ENCODE results near the gene TOX2. TPM values are rescaled to one million over a fixed set of nuclear protein-coding genes. Genes with fewer than 3 reads are reported as not detected.
A peak's percentile ranks its signal among the peaks of the same experiment; 100 is the strongest.

TOX2 gene
- total and polyA plus RNA-seq, 2 of the 4 experiments (the other 2 are of a cell fraction) = 1.3 to 17.5 TPM

DNA sequence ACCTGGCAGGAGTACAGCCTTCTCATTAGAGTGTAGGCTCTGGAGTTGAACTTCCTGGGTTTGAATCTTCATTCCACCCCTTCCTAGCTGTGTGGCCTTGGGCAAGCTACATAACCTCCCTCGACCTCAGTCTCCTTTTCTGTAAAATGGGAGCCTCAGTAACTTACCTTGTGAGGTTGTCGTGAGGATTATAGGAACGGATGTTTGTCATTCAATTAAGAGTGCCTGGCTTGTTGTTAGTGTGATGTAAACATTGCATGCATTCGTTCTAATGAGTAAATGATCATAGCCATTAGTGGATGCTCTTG lies 45.2 kb downstream of the TOX2 start:
- H3K27me3 ChIP-seq (ENCODE audit: control insufficient read depth, insufficient read depth, low read length) = no peaks in the 10 kb centered on the region
- no peak overlapping the region for H3K23ac ChIP-seq (ENCODE audit: low read depth, low read length)
- peaks cover 66 to 92% of the 10 kb centered on the region in 2 experiments for H3K79me1 ChIP-seq (ENCODE audit: low read depth in 1 of 2, low read length in 2 of 2)
- H3K18ac ChIP-seq (ENCODE audit: low read depth, low read length) = no peak overlapping the region
- no peak overlapping the region for H3K9ac ChIP-seq (ENCODE audit: low read depth, low read length)
- H3K27ac ChIP-seq (ENCODE audit: insufficient read depth, low read length) = no peak overlapping the region
- H4K91ac ChIP-seq (ENCODE audit: insufficient read depth, low read depth, low read length) = 0 out of 2 replicates have a peak overlapping the region, but pooled peaks have one; percentile 1
- H2BK5ac ChIP-seq (ENCODE audit: low read depth, low read length, poor library complexity, severe bottlenecking) = no peak overlapping the region
- peaks cover 61% of the 10 kb centered on the region for H3K9me1 ChIP-seq (ENCODE audit: insufficient read depth, low read length)
- H4K5ac ChIP-seq (ENCODE audit: low read depth, low read length) = no peak overlapping the region
- H3K9me3 ChIP-seq (ENCODE audit: control insufficient read depth, insufficient read depth, low read length) = no peaks in the 10 kb centered on the region
- H3K36me3 ChIP-seq (ENCODE audit: control insufficient read depth, insufficient read depth, low read length) = no peaks in the 10 kb centered on the region
- no peak overlapping the region for H2AFZ ChIP-seq (replicated peaks; ENCODE audit: low read length, poor library complexity)
- peak overlapping the region; percentile 31; the same call in 1 of the 2 replicates for H3K14ac ChIP-seq (replicated peaks; ENCODE audit: low read depth, low read length)
- ATAC-seq (ENCODE audit: low read depth) (no peak), DNase-seq (no peak)
- H3K4ac ChIP-seq (ENCODE audit: low read depth, low read length) = 0 out of 2 replicates have a peak overlapping the region, but pooled peaks have one; percentile 13
- H2AK9ac ChIP-seq (replicated peaks; ENCODE audit: low read depth, low read length, poor library complexity) = no peak overlapping the region
- TF ChIP-seq FOS (IDR thresholded peaks at IDR 0.05; ENCODE audit: low read depth, low read length) = no peak
- TF ChIP-seq RAD21 (IDR thresholded peaks at IDR 0.05; ENCODE audit: low read length) = no peak
- no peak for TF ChIP-seq NFE2L2 (IDR thresholded peaks at IDR 0.05; ENCODE audit: low read depth, low read length)
- no peak for TF ChIP-seq MAFK (IDR thresholded peaks at IDR 0.05; ENCODE audit: low read depth, low read length)
- no peak for TF ChIP-seq RFX5 (IDR thresholded peaks at IDR 0.05; ENCODE audit: low read depth, low read length)
- no peak for TF ChIP-seq CEBPB (IDR thresholded peaks at IDR 0.05; ENCODE audit: low read depth, low read length)
- TF ChIP-seq, protein P1, sequence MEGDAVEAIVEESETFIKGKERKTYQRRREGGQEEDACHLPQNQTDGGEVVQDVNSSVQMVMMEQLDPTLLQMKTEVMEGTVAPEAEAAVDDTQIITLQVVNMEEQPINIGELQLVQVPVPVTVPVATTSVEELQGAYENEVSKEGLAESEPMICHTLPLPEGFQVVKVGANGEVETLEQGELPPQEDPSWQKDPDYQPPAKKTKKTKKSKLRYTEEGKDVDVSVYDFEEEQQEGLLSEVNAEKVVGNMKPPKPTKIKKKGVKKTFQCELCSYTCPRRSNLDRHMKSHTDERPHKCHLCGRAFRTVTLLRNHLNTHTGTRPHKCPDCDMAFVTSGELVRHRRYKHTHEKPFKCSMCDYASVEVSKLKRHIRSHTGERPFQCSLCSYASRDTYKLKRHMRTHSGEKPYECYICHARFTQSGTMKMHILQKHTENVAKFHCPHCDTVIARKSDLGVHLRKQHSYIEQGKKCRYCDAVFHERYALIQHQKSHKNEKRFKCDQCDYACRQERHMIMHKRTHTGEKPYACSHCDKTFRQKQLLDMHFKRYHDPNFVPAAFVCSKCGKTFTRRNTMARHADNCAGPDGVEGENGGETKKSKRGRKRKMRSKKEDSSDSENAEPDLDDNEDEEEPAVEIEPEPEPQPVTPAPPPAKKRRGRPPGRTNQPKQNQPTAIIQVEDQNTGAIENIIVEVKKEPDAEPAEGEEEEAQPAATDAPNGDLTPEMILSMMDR (conservative IDR thresholded peaks at IDR 0.05; ENCODE audit: low read depth, low read length) = no peak
- no peak for TF ChIP-seq CHD1 (IDR thresholded peaks at IDR 0.05; ENCODE audit: low read depth, low read length)
- TF ChIP-seq MAZ (IDR thresholded peaks at IDR 0.05; ENCODE audit: borderline replicate concordance, low read depth, low read length) = no peak
- no peak for TF ChIP-seq MXI1 (IDR thresholded peaks at IDR 0.05; ENCODE audit: borderline replicate concordance, low read depth, low read length)
- no peak for TF ChIP-seq POLR2A (IDR thresholded peaks at IDR 0.05; ENCODE audit: low read depth, low read length)
- WGBS, 2 experiments (ENCODE audit: extremely low coverage in 2 of 2, insufficient read length in 1 of 2) = no CpG with 5 or more reads among the region's 4 CpGs
- H2AK5ac ChIP-seq (ENCODE audit: low read depth, low read length) = peak overlapping the region; percentile 60
- no peak overlapping the region for H3K56ac ChIP-seq (ENCODE audit: extremely low read depth, insufficient read depth, low read length)
- dilution Hi-C loops (cut with HindIII; ENCODE audit: low sequenced_read_pairs, unreplicated experiment) = no loop called here
- peaks cover 25% of the 10 kb centered on the region; the same call in 1 of the 2 replicates for H4K20me1 ChIP-seq (ENCODE audit: insufficient read depth, low read length)
- no peak overlapping the region for H3K4me3 ChIP-seq (ENCODE audit: insufficient read depth, low read depth, low read length)
- H3K4me2 ChIP-seq (ENCODE audit: low read depth, low read length) = no peak overlapping the region
- ChIA-PET CTCF (interaction anchor here (1.2 kb wide), 1 partner anchor 40 kb away, joined by 3 read pairs; no protein-coding TSS in a partner anchor), POLR2A (ENCODE audit: unreplicated experiment) (no interaction called here)
- H3K4me1 ChIP-seq (ENCODE audit: control insufficient read depth, insufficient read depth, low read length) = peaks cover 31% of the 10 kb centered on the region
- peak overlapping the region; percentile 15; the same call in 1 of the 2 replicates for H2BK20ac ChIP-seq (ENCODE audit: low read depth, low read length)
- H4K8ac ChIP-seq (ENCODE audit: low read depth in 2 of 2, low read length in 2 of 2) = no peak overlapping the region; a peak in 1 of 4 replicates
- intact Hi-C loops (cut with micrococcal nuclease) = no loop called here
- no TSS peak for BruUV-seq (replicated peaks)
- in situ Hi-C loops (cut with MboI; ENCODE audit: low sequenced_read_pairs) = no loop called here
- peak overlapping the region; percentile 3; the same call in 1 of the 3 replicates for H2BK15ac ChIP-seq (ENCODE audit: low read depth, low read length)
- no peak overlapping the region for H2BK120ac ChIP-seq (ENCODE audit: low read depth, low read length)

Data from IMR-90 (cell line).